ENCODE measurements around the gene ARID1B. TPM values are rescaled to one million over a fixed set of nuclear protein-coding genes. Genes with fewer than 3 reads are reported as not detected.

ARID1B gene
- total RNA-seq, 1 donor from 2014 or later = 62.1 TPM

- H3K27me3 ChIP-seq = no peaks in the 10 kb centered on the region
- H3K4me1 ChIP-seq = peaks cover 34% of the 10 kb centered on the region
- Mint-ChIP-seq H3K36me3 (no peaks in the 10 kb centered on the region), H3K4me1 (peaks cover 38% of the 10 kb centered on the region), H3K27ac (no peak overlapping the region), H3K4me3 (peak overlapping the region; percentile 25), H3K9me3 (no peaks in the 10 kb centered on the region), H3K27me3 (ENCODE audit: insufficient read depth, low read depth) (peaks cover 21% of the 10 kb centered on the region)
- H4K20me1 ChIP-seq (ENCODE audit: low read depth) = peaks cover 34% of the 10 kb centered on the region
- peak; percentile 68 for DNase-seq (ENCODE audit: low spot score)
- TF ChIP-seq EZH2 (IDR thresholded peaks at IDR 0.05) (peak; percentile 3), EZH2phosphoT487 (IDR thresholded peaks at IDR 0.05) (no peak)
- H2AFZ ChIP-seq (replicated peaks) = no peak overlapping the region
- peak overlapping the region; percentile 23 for H3K4me3 ChIP-seq
- peak overlapping the region; percentile 80 for H3K4me2 ChIP-seq
- H3F3A ChIP-seq (ENCODE audit: low read depth) = peaks cover 41% of the 10 kb centered on the region
- peaks cover 31% of the 10 kb centered on the region for H3K79me2 ChIP-seq (ENCODE audit: low read depth)
- H3K9me3 ChIP-seq (ENCODE audit: low read depth) = no peaks in the 10 kb centered on the region
- H3K36me3 ChIP-seq = no peaks in the 10 kb centered on the region
- H3K9ac ChIP-seq = no peak overlapping the region
- H3K27ac ChIP-seq = no peak overlapping the region
Measured at GRCh38 chr6:156773476-156773875, 3.7 kb upstream of the ARID1B start.

- peak overlapping the region; percentile 23 for H3K4me3 ChIP-seq
- H3K27ac ChIP-seq = no peak overlapping the region
- no peak overlapping the region for H2AFZ ChIP-seq (replicated peaks)
- Mint-ChIP-seq H3K4me3 (peak overlapping the region; percentile 66), H3K4me1 (peaks cover 38% of the 10 kb centered on the region), H3K9me3 (no peaks in the 10 kb centered on the region), H3K36me3 (no peaks in the 10 kb centered on the region), H3K27me3 (ENCODE audit: insufficient read depth, low read depth) (peaks cover 21% of the 10 kb centered on the region), H3K27ac (no peak overlapping the region)
- peaks cover 41% of the 10 kb centered on the region for H3F3A ChIP-seq (ENCODE audit: low read depth)
- TF ChIP-seq EZH2 (IDR thresholded peaks at IDR 0.05) = peak; percentile 16
- TF ChIP-seq EZH2phosphoT487 (IDR thresholded peaks at IDR 0.05) = no peak
- H3K36me3 ChIP-seq = no peaks in the 10 kb centered on the region
- DNase-seq (ENCODE audit: low spot score) = peak; percentile 65
- H3K4me1 ChIP-seq = peaks cover 34% of the 10 kb centered on the region
- H3K4me2 ChIP-seq = peak overlapping the region; percentile 80
- H4K20me1 ChIP-seq (ENCODE audit: low read depth) = peaks cover 34% of the 10 kb centered on the region
- H3K79me2 ChIP-seq (ENCODE audit: low read depth) = peaks cover 38% of the 10 kb centered on the region
- H3K9ac ChIP-seq = no peak overlapping the region
- no peaks in the 10 kb centered on the region for H3K9me3 ChIP-seq (ENCODE audit: low read depth)
- H3K27me3 ChIP-seq = no peaks in the 10 kb centered on the region
Measured at GRCh38 chr6:156773935-156774852, 3.0 kb upstream of the ARID1B start.

GRCh38 chr6:156774863-156775405 lies 2.2 kb upstream of the ARID1B start:
- H3K9me3 ChIP-seq (ENCODE audit: low read depth) = no peaks in the 10 kb centered on the region
- H3F3A ChIP-seq (ENCODE audit: low read depth) = peaks cover 46% of the 10 kb centered on the region
- H3K4me2 ChIP-seq = peak overlapping the region; percentile 80
- no peaks in the 10 kb centered on the region for H3K27me3 ChIP-seq
- Mint-ChIP-seq H3K4me3 (peak overlapping the region; percentile 66), H3K9me3 (no peaks in the 10 kb centered on the region), H3K27me3 (ENCODE audit: insufficient read depth, low read depth) (peaks cover 19% of the 10 kb centered on the region), H3K27ac (peak overlapping the region; percentile 90), H3K36me3 (no peaks in the 10 kb centered on the region), H3K4me1 (peaks cover 38% of the 10 kb centered on the region)
- no peak overlapping the region for H2AFZ ChIP-seq (replicated peaks)
- peaks cover 34% of the 10 kb centered on the region for H3K4me1 ChIP-seq
- H3K79me2 ChIP-seq (ENCODE audit: low read depth) = peaks cover 45% of the 10 kb centered on the region
- TF ChIP-seq, protein P1, sequence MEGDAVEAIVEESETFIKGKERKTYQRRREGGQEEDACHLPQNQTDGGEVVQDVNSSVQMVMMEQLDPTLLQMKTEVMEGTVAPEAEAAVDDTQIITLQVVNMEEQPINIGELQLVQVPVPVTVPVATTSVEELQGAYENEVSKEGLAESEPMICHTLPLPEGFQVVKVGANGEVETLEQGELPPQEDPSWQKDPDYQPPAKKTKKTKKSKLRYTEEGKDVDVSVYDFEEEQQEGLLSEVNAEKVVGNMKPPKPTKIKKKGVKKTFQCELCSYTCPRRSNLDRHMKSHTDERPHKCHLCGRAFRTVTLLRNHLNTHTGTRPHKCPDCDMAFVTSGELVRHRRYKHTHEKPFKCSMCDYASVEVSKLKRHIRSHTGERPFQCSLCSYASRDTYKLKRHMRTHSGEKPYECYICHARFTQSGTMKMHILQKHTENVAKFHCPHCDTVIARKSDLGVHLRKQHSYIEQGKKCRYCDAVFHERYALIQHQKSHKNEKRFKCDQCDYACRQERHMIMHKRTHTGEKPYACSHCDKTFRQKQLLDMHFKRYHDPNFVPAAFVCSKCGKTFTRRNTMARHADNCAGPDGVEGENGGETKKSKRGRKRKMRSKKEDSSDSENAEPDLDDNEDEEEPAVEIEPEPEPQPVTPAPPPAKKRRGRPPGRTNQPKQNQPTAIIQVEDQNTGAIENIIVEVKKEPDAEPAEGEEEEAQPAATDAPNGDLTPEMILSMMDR (IDR thresholded peaks at IDR 0.05) = no peak
- TF ChIP-seq EZH2 (IDR thresholded peaks at IDR 0.05) (no peak), EZH2phosphoT487 (IDR thresholded peaks at IDR 0.05) (no peak)
- no peak overlapping the region for H3K9ac ChIP-seq
- no peak overlapping the region for H3K27ac ChIP-seq
- no peaks in the 10 kb centered on the region for H3K36me3 ChIP-seq
- H3K4me3 ChIP-seq = peak overlapping the region; percentile 23
- DNase-seq (ENCODE audit: low spot score) = peak; percentile 50
- peaks cover 37% of the 10 kb centered on the region for H4K20me1 ChIP-seq (ENCODE audit: low read depth)

DNA sequence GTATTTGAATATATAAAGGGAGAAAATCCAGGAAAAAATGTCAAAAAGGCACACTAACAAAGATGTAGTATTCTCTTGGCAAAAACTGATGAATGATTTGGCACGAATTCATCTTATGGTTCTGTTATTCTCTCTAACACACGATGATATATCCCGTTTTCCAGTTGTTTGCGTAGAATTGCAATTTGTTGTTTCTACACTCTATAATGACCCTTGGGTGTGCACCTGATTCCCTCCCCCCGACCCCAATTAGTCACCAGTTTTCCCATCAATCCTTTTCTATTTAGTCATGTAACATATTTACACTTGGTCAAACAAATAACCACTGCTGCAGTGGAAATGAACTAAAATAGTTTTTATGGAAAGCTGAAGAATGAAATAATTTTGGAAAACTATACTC lies 1.5 kb upstream of the ARID1B start:
- H3K36me3 Mint-ChIP-seq = no peaks in the 10 kb centered on the region
- no peak overlapping the region for H3K9ac ChIP-seq
- H3K4me3 Mint-ChIP-seq = peak overlapping the region; percentile 58
- no peak overlapping the region for H3K27ac ChIP-seq
- no peak for DNase-seq (ENCODE audit: low spot score)
- no peaks in the 10 kb centered on the region for H3K9me3 ChIP-seq (ENCODE audit: low read depth)
- H3K27ac Mint-ChIP-seq = no peak overlapping the region
- H3F3A ChIP-seq (ENCODE audit: low read depth) = peaks cover 53% of the 10 kb centered on the region
- peaks cover 45% of the 10 kb centered on the region for H4K20me1 ChIP-seq (ENCODE audit: low read depth)
- TF ChIP-seq, protein P1 (IDR thresholded peaks at IDR 0.05) = no peak
- TF ChIP-seq EZH2 (IDR thresholded peaks at IDR 0.05) (no peak), EZH2phosphoT487 (IDR thresholded peaks at IDR 0.05) (no peak)
- peaks cover 42% of the 10 kb centered on the region for H3K4me1 Mint-ChIP-seq
- peaks cover 37% of the 10 kb centered on the region for H3K4me1 ChIP-seq
- H3K4me3 ChIP-seq = peak overlapping the region; percentile 78
- no peaks in the 10 kb centered on the region for H3K9me3 Mint-ChIP-seq
- no peaks in the 10 kb centered on the region for H3K27me3 ChIP-seq
- no peaks in the 10 kb centered on the region for H3K36me3 ChIP-seq
- H3K79me2 ChIP-seq (ENCODE audit: low read depth) = peaks cover 53% of the 10 kb centered on the region
- H3K4me2 ChIP-seq = peak overlapping the region; percentile 80
- peaks cover 19% of the 10 kb centered on the region for H3K27me3 Mint-ChIP-seq (ENCODE audit: insufficient read depth, low read depth)
- H2AFZ ChIP-seq (replicated peaks) = no peak overlapping the region

All from neural progenitor cell (in vitro differentiated cells).